Amygdala (tissue), 56 donors: ENCODE results near the gene SOHLH1.
A peak's percentile ranks its signal among the peaks of the same experiment; 100 is the strongest.

ENCODE experiments used
- DNase-seq, 56 donors: peaks; one replicate each; lab custom pipeline; 2025; lab: John Stamatoyannopoulos, UW

Gene SOHLH1

DNA sequence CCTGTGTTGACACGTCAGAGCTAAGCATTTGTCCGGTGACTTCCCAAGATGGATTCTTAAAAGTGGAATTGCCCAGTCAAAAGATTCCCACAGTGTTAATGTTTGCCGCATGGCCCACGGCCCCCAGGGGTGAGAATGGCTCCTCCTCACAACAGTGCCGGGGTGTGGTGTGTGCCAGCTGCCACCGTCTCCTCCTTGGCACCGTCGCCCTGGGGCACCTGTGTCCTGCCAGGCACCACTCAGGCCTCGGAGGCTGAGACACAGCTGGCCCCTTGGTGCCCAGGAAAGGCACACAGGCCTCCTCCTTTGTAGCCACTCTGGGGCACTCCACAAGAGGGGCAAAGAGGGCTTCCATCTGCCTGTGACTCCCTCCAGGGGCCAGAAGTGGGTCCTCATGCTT lies 7.0 kb upstream of the SOHLH1 start:
- DNase-seq: no peak

DNA sequence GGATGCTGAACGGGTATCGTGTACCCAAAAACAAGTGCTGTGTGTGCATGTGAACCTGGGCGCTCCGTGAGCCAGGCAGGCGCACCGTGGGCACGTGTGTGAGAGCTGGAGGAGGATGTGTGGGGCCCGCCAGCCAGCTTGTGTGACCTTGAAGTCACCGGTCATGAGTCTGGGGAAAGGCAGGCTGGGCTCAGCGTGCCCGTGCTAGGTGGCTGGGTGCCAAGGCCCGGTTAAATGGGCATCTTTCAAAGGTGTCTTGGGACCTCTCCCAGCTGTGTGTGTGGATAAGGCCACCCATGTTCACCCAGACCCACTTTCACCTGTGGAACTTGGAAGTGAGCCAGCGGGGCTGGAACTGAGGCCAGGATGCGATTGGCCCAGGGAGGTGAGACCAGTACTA lies 6.1 kb upstream of the SOHLH1 start:
- DNase-seq: no peak

DNA sequence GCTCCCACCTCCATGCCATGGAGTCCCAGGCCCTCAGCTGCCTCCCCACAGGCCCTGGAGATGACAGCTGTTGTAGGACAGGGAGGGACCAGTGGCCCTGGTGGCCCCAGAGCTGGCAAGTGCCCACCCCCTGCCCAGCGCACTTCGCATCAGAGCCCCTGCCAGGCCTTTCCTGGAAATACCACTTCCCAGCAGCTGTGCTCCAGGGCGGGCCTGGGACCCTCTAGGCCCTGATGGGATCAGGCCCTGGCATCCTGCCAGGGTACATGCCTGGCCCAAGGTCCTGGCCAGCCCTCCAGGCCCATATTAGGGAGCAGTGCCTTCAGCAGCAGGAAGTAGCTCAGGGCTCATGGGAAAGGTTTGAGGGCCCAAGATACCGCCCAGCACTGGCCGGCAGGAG lies 5.2 kb upstream of the SOHLH1 start:
- no peak for DNase-seq

DNA sequence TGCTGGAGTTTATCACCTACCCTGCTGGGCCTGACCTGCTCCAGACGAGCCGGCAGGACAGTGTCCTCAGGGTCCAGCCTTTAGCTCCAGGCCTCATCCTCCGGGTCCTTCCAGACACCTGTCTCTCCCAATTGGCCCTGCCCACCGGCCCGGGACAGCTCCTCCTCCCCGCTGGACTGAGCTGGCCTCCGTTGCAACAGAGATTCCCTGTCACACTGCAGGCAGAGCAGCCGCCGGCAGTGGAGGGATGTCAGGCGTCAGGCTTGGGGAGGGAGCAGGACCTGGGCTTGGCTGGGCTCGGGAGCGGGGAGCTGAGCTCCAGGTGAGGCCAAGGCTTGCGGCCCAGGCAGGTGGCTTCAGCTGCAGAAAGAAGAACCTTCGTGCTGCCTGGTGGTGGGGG lies 4.4 kb upstream of the SOHLH1 start:
- DNase-seq: no peak

DNA sequence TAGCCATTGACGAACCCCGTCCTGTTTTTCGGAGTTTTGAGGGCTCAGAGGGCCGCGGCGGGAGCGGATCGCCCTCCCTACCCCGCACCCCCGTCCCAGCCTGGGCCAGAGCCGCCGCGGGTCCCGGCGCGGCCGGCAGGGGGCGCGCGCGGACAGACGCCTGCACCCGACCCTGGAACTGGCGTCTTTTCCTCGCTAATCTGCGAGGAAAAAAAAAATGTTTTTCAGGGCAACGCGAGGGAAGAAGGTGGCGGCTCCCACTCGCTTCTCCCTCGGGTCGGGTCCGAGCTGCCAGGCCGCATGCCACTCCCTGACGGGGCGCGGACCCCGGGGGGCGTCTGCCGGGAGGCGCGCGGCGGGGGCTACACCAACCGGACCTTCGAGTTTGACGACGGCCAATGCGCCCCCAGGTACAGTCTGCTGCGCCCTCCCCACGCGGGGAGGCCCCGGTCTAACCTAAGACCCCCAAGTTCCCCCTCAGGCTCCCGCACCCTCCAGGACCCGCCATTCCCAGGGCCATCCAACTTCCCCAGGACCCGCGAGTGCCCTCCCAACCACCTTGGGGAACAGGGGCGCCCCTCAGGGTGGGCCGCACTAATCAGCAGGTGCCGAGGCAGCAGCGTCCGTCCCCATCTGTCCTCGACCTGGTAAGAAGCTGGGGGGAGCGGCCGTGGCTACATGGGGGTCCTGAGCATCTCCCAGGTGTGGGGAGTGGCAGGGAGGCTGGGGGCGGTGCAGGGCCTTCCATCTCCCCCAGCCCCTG lies 2.9 kb upstream of the SOHLH1 start, which contains the start of gene KCNT1:
Gene KCNT1, plus strand, starts transcription at position 227 of the 763 bp plus-strand sequence. Its CDS starts 74 bp downstream, at position 301.
- DNase-seq: peak in 23 of 56 donors; percentile 4 to 64 (median 21)

DNA sequence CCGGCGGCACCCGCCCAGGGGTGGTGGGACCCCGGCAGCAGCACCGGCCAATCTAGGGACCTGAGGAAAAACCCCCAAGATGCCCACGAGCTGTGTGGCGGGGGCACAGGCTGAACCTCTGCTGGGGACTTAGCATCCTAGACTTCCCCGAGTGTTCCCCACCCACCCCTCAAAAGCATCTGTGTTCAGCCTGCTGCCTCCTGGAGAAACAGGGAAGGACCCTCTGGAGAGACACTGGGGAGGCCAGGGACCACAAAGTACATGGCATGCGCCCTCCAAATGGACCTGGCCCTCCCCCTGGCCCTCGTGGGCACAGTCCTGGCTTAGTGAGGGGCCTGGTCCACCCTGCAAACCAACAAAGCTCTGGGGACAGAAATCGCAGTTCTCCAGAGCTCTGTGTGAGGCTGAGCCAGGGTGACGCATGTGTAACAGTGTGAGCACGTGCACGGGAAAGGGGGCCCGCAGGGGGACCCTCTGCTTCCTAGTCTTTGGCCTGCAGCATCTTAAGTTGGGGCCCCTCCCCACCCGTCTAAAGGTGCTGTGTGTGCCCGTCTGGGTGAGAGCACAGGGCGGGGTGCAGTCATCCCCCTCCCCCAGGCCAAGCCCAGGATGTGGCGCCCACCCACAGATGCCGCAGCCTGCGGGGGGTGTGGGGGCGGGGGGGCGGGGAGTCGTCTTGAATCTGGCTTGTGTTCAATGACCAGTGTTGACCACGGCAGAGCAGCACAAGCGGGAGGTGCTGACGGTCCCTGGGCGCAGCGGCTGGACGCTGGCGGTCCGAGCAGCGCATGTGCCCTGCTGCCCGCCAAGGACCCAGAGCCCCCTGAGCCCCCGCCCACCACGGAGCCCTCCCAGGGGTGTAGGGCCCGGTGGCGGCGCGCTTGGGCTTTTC lies 2.0 kb upstream of the SOHLH1 start:
- no peak for DNase-seq

DNA sequence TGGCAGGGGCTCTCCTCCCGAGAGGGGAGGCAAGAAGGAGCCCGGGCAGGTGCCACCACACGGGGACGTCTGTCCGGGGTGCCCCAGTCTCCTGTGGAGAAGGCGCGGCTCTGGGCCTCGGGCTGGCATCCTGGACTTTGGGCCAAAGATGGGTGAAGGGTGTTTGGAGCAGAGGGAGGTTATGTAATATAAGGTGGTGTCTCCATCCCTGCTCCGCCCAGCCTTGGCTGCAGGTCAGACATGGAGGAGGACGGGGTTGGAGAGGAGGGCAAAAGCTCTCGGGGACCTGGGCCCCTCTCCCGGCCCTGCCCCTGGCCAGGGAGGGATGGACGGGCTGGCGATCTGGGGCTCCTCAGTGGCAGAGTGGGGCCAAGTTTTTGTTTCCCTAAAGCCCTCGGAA lies 1.2 kb upstream of the SOHLH1 start:
- no peak for DNase-seq

DNA sequence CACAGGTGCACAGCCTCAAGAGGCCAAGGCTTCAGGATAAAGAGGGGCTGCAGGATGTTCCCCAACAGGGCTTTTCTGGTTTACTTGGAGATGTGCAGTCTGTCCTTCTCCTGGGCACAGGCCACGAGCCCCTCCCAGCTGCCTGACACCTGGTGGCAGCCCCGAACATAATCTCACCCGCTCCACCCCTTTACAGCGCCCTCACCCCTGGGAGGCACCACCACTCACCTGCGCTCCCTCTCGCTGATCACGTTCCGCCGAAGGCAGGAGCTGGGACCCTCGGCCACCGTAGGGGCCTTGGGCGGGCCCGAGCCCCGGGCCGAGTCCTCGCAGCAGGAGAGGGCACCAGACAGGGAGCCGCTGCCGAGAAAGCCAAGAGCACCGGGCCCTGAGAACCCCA lies 514 bp downstream of the SOHLH1 start:
- DNase-seq: no peak

DNA sequence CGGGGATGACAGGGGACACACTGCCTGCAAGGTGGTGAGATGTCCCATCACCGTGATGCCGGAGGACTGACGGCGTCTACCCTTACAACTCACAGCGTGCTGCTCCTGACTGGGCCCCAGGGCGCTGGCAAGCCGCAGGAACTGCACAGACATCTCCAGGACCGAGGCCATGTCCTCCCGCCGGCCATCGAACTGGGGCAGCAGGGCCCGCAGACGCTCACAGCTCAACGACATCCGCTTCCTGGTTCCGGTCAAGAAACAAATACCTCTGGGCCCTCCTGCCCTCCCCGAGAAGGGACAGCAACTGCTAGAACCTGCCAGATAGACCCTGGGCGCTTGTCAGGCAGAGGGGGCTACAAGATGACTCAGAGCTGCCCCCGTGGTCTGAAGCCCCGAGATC lies 1.0 kb downstream of the SOHLH1 start:
- DNase-seq: no peak

DNA sequence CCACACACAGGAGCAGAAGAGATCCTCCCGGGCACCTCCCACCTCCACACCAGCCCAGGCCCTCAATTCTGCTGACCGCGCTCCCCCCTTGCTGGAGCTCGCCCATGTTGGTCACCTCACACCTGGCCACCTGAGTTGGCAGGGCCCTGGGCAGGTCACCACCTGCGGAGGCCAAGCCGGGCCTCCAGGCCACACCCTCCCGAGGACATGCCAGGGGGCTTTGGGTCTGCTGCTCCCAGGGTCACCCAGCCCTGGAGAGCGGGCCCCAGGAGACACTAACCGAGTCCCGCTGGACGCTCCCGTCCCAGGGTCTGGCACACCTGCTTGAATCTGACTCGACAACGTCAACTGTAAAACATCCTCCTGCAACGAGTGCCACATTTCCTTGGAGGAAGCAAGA lies 2.1 kb downstream of the SOHLH1 start:
- DNase-seq: no peak

DNA sequence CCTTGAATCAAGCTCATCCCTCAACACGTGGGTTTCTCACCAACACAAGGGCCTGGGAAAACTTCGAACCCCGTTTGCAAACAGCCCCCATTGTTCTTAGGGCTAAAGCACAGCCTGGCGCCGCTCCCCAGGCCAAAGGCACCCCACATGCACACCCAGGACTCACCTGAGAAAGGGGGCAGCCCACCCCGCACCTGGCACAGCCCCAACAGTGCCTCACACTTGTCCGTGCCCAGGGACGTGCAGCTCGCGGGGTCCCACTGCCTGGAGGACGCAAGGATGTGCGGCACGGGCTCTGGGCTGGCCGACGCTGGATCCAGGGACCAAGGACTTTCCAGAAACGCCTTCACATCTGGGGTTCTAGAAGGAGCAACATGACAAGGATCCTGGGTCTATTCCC lies 2.8 kb downstream of the SOHLH1 start:
- DNase-seq: no peak

DNA sequence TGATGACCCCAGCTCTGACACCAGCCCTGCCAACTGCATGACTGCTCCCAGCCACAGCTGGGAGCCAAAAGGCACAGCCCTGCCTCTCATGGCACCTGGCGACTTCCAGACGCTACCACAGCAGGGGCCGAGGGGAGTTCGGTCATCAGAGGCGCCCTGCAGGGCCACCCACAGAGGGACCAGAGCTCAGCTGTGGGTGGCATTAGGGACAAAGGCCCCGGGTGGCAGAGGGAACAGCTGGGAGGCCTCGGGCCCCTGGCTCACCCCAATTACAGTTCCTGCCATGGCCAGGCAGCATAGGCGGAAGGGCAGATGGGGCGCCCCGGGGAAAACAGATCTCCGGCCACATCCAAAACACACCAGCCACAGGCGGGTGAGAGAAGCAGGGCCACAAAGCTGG lies 3.6 kb downstream of the SOHLH1 start:
- no peak for DNase-seq

DNA sequence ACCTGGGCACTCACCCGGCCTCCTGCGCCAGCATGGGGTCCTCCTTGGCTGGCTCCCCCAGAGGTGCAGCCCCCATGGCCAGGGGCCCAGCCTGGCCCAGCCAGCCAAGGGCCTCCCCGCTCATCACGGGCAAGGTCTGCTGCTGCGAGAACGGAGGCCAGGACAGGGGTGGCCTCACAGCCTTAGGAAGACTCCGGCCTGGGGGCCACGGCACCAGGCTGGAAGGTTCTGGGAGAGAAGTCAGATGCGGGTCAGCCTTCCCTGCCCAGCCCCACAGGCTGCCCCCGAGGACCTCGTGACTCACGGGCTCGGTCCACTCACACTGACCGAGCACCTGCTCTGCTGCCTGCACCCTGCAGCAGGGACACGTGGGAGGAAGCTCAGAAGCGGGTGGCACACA lies 4.2 kb downstream of the SOHLH1 start:
- no peak for DNase-seq

DNA sequence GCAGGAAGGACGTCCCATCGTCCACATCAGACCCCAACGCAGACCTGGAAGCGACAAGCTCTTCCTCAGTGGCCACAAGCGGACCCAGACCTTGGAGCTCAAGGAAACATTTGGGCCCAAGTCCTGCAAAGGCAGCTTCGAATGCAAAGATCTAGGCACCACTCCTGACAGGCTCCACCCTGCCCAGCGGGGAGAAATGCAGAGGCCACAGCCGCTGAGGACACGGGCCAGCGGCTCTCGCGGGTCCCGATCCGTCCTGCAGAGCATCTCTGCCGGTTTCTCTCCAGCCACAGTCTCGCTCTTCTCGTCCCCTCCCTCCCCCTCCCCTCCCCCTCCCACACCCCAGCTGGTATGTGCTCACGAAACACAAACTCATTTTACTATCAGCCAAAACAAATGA lies 4.9 kb downstream of the SOHLH1 start:
- DNase-seq: no peak

DNA sequence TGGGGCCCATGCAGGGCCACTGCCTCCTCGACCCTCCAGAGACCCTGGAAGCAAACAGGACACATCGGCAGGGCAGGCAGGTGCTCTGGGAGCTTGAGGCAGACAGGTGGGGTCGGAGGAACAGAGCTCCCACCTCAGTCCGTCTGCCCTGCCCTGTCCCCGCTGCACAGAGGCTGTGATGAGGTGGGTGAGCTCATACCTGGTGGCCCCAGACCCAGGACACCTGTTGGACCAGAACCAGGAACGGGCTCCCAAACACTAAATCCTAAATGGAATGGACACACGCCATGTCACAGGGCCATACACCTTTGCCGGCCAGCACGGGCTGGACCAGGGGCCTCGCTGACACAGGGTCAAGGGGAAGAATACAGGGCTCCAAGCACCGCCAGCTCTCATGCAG lies 5.5 kb downstream of the SOHLH1 start:
- DNase-seq: no peak

DNA sequence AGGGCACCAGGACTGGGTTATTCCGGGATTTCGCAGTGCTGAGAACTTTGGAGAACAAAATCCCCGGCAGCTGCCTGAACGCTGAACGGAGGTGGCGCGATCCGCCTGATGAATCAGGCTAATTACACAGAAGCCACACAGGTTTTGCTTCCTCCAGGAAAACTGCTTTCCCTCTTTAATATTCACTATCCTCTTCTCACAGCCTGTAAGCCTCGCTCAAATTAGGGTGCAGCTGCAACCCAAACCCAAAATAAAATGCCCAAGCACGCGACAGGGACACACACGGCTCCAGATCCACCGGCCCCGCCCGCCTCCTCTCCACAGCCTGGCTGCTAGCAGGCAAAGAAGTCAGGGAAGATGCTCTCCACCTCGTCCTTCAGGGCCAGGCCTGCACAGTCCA lies 6.0 kb downstream of the SOHLH1 start:
- peak in 20 of 56 donors; percentile 13 to 69 (median 44) for DNase-seq

DNA sequence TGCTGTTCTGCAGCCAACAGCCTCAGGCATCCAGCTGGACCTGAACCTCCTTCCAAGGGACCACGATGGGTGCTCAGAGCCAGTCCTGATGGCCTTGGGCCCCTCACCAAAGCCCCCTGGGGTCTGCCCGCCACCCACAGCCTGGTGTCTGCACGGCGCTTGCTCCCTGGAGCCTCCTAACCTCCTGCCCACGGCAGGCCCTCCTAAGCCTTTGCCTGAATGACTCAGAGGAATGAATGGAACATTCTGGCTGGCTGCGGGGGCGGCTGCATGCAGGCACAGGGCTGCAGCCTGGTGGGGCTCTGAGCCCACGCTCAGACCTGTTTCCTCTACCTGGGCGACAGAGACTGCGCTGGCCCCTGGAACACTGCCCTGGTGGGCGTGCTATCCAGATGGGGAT lies 6.9 kb downstream of the SOHLH1 start:
- peak in 17 of 56 donors; percentile 10 to 44 (median 20) for DNase-seq

DNA sequence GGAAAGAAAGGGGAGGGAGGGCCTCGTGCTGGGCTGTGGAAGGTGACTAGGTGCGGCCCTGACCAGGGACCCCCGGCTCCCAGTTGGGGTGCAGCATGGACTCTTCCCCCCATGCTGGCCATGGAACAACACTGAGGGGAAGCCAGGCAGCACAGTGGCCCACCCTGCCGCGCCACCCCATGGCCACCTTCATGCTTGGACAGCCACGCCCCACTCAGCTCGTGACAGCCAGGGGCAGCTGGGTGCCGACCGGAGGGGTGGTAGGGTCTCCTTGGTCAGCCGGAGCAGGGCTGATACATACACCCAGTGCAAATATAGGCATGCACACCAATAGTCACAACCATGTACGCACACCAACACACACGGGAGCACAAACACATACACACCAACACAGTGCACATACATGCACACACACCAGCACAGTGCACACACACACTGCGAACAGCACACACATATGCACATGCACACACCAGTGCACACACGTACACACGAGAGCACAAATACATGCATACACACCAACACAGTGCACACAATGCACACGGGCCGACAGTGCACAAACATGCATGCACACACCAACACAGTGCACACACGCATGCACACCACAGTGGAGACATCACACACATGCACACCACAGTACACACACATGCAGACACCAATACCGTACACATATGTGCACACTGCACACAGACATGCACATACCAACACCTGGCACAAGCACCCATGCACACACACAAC lies 8.3 kb downstream of the SOHLH1 start:
- DNase-seq: no peak

DNA sequence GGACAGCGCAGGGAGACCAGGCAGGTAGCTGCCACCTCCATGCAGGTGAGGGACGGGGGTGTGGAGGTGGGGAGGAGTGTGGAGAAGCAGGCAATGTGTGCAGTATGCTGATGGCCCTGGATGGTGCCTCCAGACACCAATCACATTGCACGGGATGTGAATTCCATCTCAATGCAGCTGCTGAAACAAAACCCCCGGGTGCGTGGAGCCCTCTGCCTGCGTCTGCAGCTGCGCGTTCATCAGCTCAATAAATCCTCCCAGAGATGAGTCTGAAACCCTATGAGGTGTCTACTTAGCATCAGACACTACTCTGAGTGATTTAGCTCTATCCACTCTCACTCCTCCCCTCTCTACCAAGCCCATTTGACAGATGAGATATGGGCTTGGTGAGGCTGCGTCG lies 10.3 kb downstream of the SOHLH1 start:
- DNase-seq: no peak

DNA sequence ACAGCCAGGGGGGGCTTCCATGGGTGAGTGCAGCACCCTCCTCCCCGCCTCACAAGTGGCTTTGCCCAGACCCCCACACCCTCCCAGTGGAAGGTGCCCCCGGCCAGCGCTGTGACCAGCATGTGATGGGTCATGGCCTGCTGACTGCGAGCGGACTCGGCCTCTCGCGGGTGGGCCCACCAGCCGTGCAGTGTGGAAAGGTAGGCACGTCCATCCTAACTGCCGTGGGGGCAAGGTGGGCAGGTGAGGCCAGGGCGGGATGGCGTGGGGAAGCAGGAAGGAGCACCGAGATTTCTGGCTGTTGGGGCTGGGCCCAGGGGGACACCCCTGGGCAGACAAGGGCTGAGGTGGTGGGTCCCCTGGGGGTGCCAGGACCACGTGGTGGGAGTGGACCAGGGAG lies 12.1 kb downstream of the SOHLH1 start:
- no peak for DNase-seq

DNA sequence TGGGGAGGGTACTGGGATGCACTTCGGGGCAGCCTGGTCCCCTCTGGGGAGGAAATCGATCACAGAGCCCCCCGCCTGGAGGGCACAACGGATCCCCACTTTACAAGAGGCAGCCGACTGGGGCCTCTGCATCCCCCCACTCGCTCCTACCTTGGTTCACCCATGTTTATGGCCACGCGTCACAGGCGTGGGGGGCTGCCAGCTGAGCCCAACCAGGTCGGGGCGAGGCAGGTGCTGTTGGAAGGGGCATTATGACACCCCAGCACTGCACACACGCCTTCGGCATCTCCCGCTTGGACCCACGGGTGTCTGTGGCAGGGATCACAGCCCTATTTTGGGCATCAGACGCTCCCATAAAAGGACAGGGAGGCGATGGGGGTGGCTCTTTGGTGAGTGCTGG lies 14.6 kb downstream of the SOHLH1 start:
- no peak for DNase-seq
